Measurements from ENCODE around the gene ATP2A1.
"Not testable (repeated sequence)": the region's sequence is repeated elsewhere in the genome, so short reads cannot be mapped to it uniquely, and the experiment has no call there.

The ATP2A1 gene

DNA sequence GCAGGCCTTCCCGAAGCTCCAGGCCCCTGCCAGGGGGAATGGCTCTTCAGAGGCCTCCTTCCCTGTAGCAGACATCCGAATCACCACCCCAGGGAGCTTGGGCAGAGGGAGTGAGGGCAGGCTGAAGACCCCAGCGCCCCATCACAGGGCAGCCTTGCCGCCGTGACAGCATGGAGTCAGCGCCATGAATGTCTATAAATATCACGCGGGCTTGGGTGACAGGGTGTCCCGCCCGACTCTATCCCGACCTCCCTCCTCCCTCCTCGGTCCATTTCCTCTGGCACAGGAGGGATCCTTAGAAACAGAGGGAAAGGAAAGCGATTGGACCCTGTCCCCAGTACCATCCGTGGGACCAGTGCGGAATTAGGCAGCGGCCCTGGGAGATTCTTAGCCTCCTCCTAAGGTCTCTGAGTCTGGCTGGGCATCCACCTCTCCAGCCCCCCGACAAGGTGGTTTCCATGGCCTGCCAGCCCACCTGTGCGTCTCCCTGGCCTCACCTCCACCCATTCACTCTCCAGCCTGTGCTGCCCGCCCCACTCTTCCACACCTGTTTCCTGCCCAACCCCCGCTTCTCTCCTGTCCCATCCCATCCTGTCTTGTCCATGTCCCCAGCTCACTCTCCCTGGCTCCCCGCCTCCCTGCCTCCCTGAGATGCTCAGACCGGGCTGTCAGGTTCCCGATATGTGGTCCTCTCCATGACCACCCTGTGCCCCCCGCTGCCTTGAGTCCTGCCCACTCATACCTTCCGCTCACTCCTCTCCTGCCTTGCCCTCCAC lies 5.1 kb downstream of the ATP2A1 start:
- no peak for DNase-seq

- no peak for DNase-seq
Observed at GRCh38 chr16:28884045-28884444, 5.8 kb downstream of the ATP2A1 start.

DNA sequence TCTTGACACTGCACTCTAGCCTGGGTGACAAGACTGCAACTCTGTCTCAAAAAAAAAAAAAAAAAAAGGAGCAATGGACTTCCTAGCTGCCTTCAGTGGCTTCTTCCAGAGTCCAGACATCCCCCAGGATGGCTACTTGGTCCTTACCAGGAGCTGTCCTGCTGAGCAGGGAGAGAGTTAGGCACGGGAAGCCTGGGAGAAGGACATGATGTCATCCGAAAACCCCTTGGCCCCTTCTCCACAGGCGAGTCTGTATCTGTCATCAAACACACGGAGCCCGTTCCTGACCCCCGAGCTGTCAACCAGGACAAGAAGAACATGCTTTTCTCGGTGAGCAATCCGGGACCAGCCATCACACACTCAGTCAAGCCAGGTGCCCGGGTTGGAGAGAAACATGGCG lies 8.7 kb downstream of the ATP2A1 start:
- DNase-seq: no peak

- not testable (repeated sequence) for DNase-seq
Observed at GRCh38 chr16:28890355-28890754, 12.1 kb downstream of the ATP2A1 start.

DNA sequence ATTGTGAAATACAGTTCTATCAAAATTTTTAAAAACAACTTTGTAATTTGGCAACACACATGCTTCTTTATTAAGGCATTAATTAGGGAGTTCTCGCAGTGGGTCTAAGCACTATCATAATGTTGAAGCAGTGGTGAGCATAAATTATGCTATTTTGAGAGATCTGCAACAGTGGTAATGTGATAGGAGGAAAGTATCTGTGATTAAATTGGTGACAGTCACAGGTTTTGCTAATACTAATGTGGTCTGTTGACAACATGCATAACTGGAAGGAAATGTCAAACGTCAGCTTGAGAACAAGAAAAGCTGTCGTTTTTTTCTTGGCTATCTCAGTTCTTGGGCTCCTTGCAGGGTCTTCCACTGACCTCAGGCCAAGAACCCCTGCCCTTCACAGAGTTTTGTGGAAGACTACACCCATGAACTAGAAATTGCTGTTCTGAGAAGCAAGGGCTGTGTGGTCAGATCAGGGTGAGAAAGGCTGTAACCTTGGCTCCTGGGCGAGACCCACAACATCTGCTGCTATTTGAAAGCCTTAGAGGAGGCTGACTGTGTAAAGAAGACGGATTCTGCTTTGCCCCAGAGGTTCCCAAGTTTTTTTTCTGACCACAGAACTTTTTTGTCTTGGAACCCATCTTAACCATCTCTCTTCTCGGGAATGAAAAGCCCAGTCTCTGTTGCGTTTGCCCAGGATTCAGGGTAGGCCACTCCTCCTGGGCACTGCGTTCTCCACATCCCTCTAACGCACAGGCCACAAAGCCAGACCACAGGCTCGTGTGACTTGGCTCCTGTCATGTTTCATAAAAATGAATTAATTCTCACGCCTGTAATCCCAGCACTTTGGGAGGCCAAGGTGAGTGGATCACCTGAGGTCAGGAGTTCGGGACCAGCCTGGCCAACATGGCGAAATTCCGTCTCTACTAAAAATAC lies 13.9 kb downstream of the ATP2A1 start:
- no peak for DNase-seq

DNA sequence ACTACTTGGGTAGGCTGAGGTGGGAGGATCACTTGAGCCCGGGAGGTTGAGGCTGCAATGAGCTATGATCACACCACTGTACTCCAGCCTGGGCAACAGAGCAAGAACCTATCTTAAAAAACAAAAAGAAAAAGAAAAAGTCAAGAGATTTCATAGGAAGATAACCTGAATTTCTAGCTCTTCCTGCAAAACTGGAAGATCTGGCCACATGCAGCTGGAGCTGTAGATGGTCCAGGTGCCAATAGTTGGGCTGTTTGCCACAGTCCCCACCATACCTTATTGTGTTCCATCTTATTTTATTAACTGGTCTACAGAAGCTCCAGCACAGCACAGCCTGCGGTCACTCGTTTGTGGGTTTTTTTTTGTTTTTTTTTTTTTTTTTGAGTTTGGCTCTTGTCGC lies 15.0 kb downstream of the ATP2A1 start:
- DNase-seq: no peak

DNA sequence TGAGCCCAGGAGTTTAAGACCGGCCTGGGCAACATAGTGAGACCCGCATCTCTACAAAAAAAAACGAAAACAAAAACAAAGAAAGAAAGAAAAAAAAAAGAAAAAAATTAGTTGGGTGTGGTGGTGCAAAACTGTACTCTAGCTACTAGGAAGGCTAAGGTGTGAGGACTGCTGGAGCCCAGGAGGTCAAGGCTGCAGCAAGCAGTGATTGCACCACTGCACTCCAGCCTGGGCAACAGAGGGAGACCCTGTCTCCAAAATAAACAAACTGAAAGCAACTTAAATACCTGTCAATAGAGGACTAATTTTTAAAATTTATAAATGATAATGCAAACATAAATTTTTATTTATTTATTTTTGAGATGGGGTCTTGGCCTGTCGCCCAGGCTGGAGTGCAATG lies 17.3 kb downstream of the ATP2A1 start:
- no peak for DNase-seq

- no peak for DNase-seq
Observed at GRCh38 chr16:28897826-28898225, 19.5 kb downstream of the ATP2A1 start.

DNA sequence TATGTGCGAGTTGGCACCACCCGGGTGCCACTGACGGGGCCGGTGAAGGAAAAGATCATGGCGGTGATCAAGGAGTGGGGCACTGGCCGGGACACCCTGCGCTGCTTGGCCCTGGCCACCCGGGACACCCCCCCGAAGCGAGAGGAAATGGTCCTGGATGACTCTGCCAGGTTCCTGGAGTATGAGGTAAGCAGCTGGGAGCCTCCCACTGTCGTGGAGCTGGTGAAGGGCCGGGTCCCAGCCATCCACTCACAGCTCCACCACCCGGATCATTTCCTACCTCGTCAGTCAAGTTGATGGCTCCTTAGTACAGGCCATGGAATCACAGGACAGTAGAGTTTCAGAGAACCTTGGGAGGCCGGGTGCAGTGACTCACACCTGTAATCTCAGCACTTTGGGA lies 20.0 kb downstream of the ATP2A1 start:
- no peak for DNase-seq

GRCh38 chr16:28898942-28899341 lies 20.7 kb downstream of the ATP2A1 start:
- no peak for DNase-seq

- DNase-seq: no peak
Observed at GRCh38 chr16:28899882-28900590, 21.7 kb downstream of the ATP2A1 start.

DNA sequence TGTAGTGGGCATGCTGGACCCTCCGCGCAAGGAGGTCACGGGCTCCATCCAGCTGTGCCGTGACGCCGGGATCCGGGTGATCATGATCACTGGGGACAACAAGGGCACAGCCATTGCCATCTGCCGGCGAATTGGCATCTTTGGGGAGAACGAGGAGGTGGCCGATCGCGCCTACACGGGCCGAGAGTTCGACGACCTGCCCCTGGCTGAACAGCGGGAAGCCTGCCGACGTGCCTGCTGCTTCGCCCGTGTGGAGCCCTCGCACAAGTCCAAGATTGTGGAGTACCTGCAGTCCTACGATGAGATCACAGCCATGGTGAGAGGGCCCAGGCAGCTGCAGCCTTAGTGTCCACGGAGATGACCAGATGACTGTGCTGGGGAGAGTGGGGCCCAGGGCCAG lies 22.3 kb downstream of the ATP2A1 start:
- DNase-seq: no peak

DNA sequence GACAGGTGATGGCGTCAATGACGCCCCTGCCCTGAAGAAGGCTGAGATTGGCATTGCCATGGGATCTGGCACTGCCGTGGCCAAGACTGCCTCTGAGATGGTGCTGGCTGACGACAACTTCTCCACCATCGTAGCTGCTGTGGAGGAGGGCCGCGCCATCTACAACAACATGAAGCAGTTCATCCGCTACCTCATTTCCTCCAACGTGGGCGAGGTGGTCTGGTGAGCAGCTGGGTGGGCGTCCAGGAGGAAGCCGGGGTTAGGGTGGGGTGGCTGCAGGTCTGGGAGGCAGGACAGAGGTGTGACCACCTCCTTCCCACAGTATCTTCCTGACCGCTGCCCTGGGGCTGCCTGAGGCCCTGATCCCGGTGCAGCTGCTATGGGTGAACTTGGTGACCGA lies 23.6 kb downstream of the ATP2A1 start:
- DNase-seq: no peak

DNA sequence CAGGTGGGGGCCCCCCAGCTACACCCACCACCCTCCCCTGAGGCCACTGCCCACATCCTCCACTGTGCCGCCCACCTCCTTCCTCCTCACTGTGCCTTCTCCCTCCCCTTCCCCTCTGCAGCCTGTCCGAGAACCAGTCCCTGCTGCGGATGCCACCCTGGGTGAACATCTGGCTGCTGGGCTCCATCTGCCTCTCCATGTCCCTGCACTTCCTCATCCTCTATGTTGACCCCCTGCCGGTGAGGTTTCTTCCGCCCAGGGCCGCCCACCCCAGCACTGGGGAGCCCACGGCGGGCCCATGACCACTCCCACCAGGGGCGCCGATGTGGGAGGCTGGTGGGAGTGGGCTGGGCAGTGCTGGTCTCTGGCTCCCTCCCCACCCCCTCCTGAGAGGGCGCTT lies 24.6 kb downstream of the ATP2A1 start:
- DNase-seq: no peak

DNA sequence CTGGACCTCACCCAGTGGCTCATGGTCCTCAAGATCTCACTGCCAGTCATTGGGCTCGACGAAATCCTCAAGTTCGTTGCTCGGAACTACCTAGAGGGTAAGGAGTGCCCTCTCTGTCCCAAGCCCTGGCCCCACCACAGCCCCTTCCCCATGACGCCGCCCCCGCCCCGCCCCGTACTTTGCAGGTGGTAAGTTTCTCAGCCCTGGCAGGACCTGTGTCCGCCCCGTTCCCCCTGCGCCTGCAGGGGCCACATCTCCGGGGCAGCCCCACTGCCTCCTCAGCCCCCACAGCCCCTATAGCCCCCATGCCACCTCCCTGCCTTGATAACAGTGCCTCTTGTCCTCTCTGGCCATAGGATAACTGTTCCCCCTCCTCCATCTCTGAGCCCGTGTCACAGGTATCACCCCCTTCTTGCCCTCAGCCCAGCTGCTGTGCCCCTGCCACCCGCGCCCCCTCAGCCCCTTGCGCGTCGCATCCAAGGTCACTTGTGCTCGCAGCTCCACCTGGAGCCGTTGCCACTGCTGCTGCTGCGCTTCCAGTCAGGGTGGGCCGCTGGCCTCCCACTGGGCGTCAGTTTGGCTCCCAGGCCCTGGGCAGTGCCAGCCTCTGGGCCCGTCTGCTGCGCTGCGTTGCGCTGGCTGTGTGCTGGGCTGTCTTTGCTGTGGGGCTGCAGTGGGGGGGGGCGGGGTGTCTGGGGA lies 25.2 kb downstream of the ATP2A1 start:
- DNase-seq: no peak

GRCh38 chr16:28904363-28904762 lies 26.1 kb downstream of the ATP2A1 start:
- no peak for DNase-seq

GRCh38 chr16:28904828-28905227 lies 26.5 kb downstream of the ATP2A1 start:
- DNase-seq: no peak

GRCh38 chr16:28905229-28905754 lies 27.0 kb downstream of the ATP2A1 start:
- no peak for DNase-seq

DNA sequence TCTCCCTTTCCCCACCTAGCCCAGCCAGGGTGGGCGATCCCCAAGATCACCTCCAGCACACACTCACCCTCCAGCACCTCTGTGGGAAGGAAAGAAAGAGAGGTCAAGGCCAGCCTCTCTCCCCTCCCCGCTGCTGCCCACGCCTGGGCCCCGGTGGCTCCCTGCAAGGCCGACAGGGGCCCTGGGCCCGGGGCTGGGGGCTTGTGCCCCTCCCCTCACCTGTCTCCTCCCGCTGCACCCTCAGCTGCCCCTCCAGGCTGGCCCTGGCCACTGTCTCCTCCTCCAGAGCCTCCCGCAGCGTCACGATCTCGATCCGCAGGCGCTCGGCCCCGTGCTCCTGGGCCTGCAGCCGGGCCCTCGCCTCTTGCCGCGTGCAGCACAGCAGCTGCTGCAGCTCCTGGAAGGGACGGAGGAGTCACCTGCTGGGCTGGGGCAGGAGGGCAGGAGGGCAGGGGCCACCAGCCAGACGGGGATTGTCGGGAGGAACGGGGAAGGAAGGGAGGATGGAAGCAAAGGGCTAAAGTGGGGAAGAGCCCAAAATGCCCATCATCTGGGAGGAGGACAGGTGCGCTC lies 27.6 kb downstream of the ATP2A1 start:
- DNase-seq: no peak

DNA sequence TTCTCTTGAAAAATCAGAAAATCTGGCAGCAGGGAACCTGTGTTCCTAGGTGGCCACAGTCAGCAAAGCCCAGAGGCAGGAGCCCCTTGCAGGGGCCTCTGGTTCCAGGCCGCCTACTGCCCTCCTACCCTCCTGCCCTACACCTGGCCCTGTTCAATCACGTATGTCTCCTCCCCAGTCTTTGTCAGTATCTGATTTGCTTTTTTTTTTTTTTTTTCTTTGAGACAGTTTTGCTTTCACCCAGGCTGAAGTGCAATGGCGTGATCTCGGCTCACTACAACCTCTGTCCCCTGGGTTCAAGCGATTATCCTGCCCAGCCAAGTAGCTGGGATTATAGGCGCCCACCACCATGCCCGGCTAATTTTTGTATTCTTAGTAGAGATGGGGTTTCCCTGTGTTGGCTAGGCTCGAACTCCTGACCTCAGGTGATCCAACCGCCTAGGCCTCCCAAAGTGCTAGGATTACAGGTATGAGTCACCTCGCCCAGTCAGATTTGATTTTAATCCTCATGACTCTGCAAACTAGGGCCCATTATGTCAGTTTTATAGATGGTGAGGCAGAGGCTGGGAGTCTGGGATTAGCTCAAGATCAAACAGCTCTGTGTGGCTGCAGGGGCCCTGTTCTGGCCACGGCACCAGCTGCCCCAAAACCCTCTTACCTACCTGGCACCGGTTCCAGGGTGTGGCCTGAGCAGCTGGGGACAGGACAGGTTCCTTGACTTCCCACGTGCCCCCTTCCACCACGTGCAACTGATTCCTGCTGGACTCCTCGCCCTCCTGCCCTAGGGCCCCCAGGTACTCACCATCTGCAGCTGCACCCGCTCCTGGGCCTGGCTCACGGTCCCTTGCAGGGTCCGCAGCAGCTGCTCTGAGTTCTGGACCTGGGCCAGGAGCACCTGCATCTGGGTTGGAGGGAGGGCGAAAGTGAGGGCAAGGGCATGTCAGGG lies 32.1 kb downstream of the ATP2A1 start:
- DNase-seq: peak; percentile 3

- DNase-seq: no peak
Observed at GRCh38 chr16:28912558-28912957, 34.3 kb downstream of the ATP2A1 start.
